ENCODE results near the gene CDA.

The CDA gene

DNA sequence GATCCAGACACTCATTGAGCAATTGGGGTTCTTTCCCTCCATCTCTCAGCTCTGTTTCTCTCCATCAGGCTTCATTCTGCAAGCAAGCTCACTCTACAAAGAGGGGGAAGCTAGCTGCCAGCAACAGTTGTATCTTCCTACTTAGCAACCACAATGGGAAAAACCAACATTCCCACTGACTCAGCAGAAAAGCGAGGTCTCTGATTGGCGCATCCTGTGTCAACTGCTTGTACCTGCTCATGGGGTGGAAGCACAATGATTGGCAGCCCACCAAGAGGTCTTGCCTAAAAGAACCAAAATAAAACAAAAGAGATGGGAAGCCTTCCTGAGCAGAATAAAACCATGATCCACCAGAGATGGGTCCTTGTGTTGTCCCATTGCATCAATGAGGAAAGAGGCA, 4.0 kb upstream of the CDA start:
- TF ChIP-seq ZNF2 (tag by site-specific recombination; IDR thresholded peaks at IDR 0.05) (no peak), ZBTB44 (tag by site-specific recombination; IDR thresholded peaks at IDR 0.05) (no peak), ZNF704 (tag by site-specific recombination; IDR thresholded peaks at IDR 0.05) (no peak), ZNF585B (tag by site-specific recombination; IDR thresholded peaks at IDR 0.05) (no peak), ZNF792 (tag by site-specific recombination; IDR thresholded peaks at IDR 0.05) (no peak), ZNF324 (tag by site-specific recombination; IDR thresholded peaks at IDR 0.05) (no peak), ZFHX2 (tag by site-specific recombination; conservative IDR thresholded peaks at IDR 0.05) (no peak), ZNF214 (tag by site-specific recombination; IDR thresholded peaks at IDR 0.05; ENCODE audit: borderline replicate concordance) (no peak), MZF1 (tag by site-specific recombination; IDR thresholded peaks at IDR 0.05; ENCODE audit: borderline replicate concordance) (no peak), ZNF239 (tag by site-specific recombination; IDR thresholded peaks at IDR 0.05) (no peak), ZNF211 (tag by site-specific recombination; IDR thresholded peaks at IDR 0.05; ENCODE audit: low read depth) (no peak), ZNF23 (tag by site-specific recombination; IDR thresholded peaks at IDR 0.05; ENCODE audit: borderline replicate concordance) (no peak), ZNF391 (tag by site-specific recombination; IDR thresholded peaks at IDR 0.05; ENCODE audit: borderline replicate concordance, low read depth) (no peak)
- Histone ChIP-seq H3K4me1 (ENCODE audit: control insufficient read depth, insufficient read depth, low read length) (peaks cover 3% of the 10 kb centered on the region; the same call in 1 of the 2 replicates), H3K4me3 (ENCODE audit: low read depth, low read length) (no peak overlapping the region), H3K27ac (ENCODE audit: extremely low read depth, low read depth, low read length) (no peak overlapping the region), H3K36me3 (ENCODE audit: control insufficient read depth in 2 of 2, insufficient read depth in 1 of 2, low read length in 2 of 2) (no peaks in the 10 kb centered on the region), H3K9me3 (ENCODE audit: control insufficient read depth, insufficient read depth, low read depth, low read length) (no peaks in the 10 kb centered on the region)
- ChIA-PET CTCF (interaction anchor here (2.3 kb wide), 1 partner anchor 10 kb away, joined by 10 read pairs; no protein-coding TSS in a partner anchor), POLR2A (no interaction called here)

DNA sequence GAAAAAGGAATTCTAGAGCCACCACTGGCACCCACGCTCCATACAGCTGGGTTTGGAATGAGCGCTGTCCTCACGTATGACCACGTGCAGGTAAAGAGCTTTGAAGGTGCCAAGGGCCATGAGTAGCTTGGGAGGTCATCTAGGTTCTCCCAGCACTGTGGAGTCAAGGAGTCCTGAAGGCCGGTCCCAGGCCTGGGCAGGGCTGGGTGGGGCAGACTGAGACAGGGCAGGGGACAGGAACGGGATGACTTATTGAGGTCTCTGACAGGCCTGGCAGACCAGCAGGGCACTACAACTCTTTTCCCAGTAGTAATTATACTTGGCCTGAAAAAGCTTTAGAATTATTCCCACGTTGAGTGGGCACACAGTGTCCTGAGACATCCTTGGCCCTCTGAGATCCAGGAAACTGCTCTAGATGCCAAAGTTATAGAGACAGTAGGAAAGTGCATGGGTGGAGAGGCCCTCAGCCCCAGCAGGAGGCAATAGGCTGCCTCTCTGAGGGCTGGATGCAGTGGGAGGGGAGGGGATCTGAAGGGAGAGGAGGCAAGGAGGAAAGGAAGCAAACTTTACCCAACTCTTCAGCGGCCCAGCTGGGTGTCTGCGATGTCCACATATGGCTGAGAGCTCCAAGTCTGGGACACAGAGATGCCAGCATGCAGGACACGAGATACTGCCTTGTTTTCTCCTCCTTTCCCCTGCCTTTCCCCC, 1.8 kb upstream of the CDA start:
- ChIA-PET POLR2A (interaction anchor here (1.3 kb wide), 1 partner anchor 200 kb away, joined by 3 read pairs; the partner anchor contains the start of gene HP1BP3), CTCF (interaction anchor here (0.6 to 2.1 kb wide), 7 partner anchors 10 to 53 kb away, joined by 3 to 12 read pairs (median 4); partner anchors contain the start of gene PINK1)
- Histone ChIP-seq H3K4me1 (ENCODE audit: control insufficient read depth, insufficient read depth, low read length) (peaks cover 3% of the 10 kb centered on the region; the same call in 1 of the 2 replicates), H3K27ac (ENCODE audit: extremely low read depth, low read depth, low read length) (no peak overlapping the region), H3K4me3 (ENCODE audit: low read depth, low read length) (no peak overlapping the region), H3K9me3 (ENCODE audit: control insufficient read depth, insufficient read depth, low read depth, low read length) (no peaks in the 10 kb centered on the region), H3K36me3 (ENCODE audit: control insufficient read depth in 2 of 2, insufficient read depth in 1 of 2, low read length in 2 of 2) (no peaks in the 10 kb centered on the region)
- TF ChIP-seq ZFHX2 (tag by site-specific recombination; conservative IDR thresholded peaks at IDR 0.05) (peak; percentile 66), EGR2 (tag by site-specific recombination; IDR thresholded peaks at IDR 0.05; ENCODE audit: low read depth) (peak; percentile 75), KLF1 (tag by site-specific recombination; IDR thresholded peaks at IDR 0.05) (no peak), SALL2 (tag by site-specific recombination; IDR thresholded peaks at IDR 0.05; ENCODE audit: borderline replicate concordance) (no peak)

DNA sequence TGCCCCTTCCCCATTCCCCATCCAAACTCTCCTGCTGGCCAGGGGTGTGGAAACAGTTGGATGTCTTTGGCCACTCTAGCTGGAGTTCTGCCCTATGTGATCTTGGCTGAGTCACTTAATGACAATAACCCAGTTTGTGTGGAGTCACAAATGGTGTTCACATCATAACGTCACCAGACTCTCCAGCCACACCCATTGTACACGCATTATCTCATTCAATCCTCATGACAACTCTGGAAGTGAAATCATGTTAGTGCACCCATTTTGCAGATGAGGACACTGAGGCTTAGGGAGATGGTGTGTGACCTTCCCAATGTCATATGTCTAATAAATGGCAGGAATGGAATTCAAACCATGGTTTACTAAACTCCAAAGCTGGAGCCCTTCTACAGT, 1.2 kb upstream of the CDA start:
- Histone ChIP-seq H3K4me3 (ENCODE audit: low read depth, low read length) (no peak overlapping the region), H3K9me3 (ENCODE audit: control insufficient read depth, insufficient read depth, low read depth, low read length) (no peaks in the 10 kb centered on the region), H3K27ac (ENCODE audit: extremely low read depth, low read depth, low read length) (no peak overlapping the region), H3K4me1 (ENCODE audit: control insufficient read depth, insufficient read depth, low read length) (peaks cover 3% of the 10 kb centered on the region; the same call in 1 of the 2 replicates), H3K36me3 (ENCODE audit: control insufficient read depth in 2 of 2, insufficient read depth in 1 of 2, low read length in 2 of 2) (no peaks in the 10 kb centered on the region)
- ChIA-PET POLR2A (interaction anchor here (1.6 kb wide), 1 partner anchor 46 kb away, joined by 14 read pairs; no protein-coding TSS in a partner anchor), CTCF (interaction anchor here (1.1 to 2.1 kb wide), 4 partner anchors 12 to 53 kb away, joined by 4 to 12 read pairs (median 5); partner anchors contain the start of gene PINK1)
- TF ChIP-seq, protein P1, sequence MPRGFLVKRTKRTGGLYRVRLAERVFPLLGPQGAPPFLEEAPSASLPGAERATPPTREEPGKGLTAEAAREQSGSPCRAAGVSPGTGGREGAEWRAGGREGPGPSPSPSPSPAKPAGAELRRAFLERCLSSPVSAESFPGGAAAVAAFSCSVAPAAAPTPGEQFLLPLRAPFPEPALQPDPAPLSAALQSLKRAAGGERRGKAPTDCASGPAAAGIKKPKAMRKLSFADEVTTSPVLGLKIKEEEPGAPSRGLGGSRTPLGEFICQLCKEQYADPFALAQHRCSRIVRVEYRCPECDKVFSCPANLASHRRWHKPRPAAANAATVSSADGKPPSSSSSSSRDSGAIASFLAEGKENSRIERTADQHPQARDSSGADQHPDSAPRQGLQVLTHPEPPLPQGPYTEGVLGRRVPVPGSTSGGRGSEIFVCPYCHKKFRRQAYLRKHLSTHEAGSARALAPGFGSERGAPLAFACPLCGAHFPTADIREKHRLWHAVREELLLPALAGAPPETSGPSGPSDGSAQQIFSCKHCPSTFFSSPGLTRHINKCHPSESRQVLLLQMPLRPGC (tag by site-specific recombination; IDR thresholded peaks at IDR 0.05) = no peak
- no peak for TF ChIP-seq ZNF501 (tag by site-specific recombination; IDR thresholded peaks at IDR 0.05)
- no peak for TF ChIP-seq SALL2 (tag by site-specific recombination; IDR thresholded peaks at IDR 0.05; ENCODE audit: borderline replicate concordance)
- no peak for TF ChIP-seq ZBTB1 (tag by site-specific recombination; IDR thresholded peaks at IDR 0.05)
- TF ChIP-seq ZNF221 (tag by site-specific recombination; IDR thresholded peaks at IDR 0.05; ENCODE audit: borderline replicate concordance) = no peak
- no peak for TF ChIP-seq ZBTB20 (tag by site-specific recombination; IDR thresholded peaks at IDR 0.05)
- TF ChIP-seq ZNF426 (tag by site-specific recombination; IDR thresholded peaks at IDR 0.05) = no peak
- TF ChIP-seq ZBTB49 (tag by site-specific recombination; IDR thresholded peaks at IDR 0.05; ENCODE audit: low read depth) = no peak
- no peak for TF ChIP-seq ZNF354C (tag by site-specific recombination; IDR thresholded peaks at IDR 0.05; ENCODE audit: borderline replicate concordance, low read depth)
- peak; percentile 53; the same call in 1 of the 2 replicates for TF ChIP-seq KLF1 (tag by site-specific recombination; IDR thresholded peaks at IDR 0.05)

Data from HEK293 (cell line).